NCI-H1436 (cell line): ENCODE results near the gene NCKAP5.

Source experiments
- DNase-seq: peaks from one replicate; lab custom pipeline; 2025; lab: John Stamatoyannopoulos, UW

NCKAP5 gene

DNA sequence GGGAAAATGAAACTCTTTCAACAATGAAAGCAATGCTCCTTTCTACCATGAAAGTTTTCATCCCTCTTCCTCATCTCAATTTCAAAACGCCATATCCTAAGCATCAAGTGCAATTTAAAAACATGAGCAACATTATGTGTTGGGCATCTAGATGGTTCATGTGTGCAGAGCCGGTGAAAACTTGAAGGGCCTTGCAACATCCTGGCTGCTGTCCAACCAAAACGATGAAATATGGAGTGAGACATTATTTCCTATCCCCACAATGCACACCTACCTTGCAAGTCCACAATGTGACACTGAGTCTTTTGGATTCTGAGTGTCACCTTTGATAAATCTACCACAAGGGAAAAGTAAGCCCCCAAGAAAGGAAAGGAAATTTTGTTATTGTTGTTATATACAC, 110.0 kb downstream of the NCKAP5 start:
- DNase-seq: no peak

DNA sequence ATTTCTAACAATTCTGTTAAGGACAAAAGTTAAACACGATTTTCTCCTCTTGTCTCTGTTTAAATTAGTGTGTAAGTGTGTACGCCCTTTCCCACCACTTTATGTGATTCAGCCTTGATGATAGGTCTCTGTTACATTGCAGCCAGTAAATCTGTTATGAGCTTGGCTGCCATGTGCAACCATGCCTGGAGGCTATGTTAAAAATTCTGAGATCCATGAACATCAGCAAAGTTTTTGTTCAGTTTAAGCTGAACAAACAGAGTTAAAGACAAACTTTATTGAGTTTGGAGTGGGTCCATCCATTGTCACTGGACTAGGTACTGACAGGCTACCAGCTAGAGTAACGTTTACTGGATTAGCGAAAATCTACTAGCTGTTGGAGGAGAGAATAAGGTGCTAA, 110.4 kb downstream of the NCKAP5 start:
- no peak for DNase-seq

DNA sequence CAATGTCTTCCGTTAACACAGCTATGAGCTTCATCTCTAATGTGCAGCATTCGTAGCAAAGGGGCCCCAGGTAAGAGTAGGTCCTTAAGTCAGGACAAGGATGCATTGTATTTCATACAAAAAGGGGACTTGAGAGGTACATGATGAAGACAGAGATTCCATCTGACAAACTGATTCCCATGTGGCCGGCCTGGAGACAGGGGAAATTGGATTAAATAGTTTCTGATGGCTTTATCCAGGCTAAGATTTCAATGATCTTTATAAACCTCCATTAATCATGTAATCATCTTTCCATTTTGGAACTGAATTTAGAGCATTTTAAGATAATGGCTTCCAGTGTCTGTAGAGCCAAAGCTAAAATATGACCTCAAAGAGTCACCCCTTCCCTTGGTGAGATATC, 111.3 kb downstream of the NCKAP5 start:
- DNase-seq: no peak

DNA sequence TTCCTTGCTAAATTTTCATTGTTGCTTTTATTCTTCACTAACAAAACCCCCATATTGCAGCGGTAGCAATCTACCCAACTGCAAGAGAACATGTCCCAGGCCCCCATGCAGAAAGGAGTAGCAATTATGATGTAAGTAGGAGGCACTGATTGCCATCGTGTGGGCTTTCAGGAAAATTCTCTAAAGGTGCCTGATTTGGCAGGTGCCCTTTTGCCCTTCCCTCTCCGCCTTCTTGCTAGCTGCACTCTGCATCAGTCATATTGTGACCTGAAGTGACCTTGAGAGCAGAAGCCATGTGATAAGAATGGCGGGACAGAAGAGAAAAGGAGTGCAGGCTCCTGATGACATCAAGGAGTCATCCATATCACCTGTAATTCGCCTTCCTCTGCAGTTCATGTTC, 112.1 kb downstream of the NCKAP5 start:
- no peak for DNase-seq

DNA sequence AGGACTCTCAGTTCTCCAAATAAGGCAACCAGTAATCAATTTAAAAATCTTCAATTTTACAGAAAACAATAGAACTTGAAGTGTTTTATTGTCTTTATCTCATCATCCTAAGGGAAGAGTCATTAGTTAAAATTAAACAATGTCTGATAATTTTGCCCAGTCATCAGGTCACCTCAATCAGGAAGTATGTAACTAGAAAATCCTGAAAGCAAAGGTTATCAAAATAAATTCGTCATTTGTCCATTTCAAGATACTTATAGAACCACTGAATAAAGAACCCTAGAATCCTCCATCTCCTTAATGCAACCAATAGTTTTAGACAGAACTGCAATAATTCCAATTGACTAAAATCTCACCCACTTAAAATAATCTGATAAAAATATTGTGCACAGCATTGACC, 115.2 kb downstream of the NCKAP5 start:
- no peak for DNase-seq

DNA sequence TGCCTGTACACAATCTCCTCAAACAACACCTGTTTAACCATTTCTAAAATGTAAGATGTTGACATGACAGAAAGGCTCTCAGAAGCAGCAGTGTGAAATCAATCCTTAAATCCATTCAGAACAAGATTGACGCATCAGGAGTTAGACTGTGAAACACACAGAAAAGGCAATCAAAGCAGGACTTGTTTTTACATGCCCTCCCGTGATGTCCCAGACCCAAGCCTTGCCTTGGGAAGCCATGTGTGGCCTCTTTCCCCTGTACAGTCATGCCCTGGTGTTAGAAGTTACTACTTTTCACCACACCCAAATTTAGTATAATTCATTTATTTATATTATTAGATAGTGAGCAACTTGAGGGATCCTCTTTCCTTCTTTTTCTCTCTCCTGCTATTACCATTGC, 115.7 kb downstream of the NCKAP5 start:
- no peak for DNase-seq

DNA sequence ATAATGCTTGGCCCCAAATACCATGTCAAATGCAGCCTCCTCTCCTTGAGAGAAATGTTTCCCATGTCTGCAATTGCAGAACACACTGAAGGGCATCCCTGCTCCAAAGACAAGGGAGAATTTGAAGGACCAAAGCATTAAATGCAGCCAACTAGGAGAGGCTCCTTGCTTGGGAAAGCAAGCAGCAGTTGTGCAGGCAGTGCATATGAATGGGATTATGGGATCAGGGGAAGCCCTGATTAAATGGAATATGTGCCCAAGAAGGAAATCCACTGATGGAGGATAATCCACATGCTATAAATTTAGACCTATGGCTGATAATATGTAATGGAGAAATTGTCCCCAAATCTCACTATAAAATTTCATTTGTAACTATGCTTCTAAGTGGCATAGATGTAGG, 116.1 kb downstream of the NCKAP5 start:
- no peak for DNase-seq

DNA sequence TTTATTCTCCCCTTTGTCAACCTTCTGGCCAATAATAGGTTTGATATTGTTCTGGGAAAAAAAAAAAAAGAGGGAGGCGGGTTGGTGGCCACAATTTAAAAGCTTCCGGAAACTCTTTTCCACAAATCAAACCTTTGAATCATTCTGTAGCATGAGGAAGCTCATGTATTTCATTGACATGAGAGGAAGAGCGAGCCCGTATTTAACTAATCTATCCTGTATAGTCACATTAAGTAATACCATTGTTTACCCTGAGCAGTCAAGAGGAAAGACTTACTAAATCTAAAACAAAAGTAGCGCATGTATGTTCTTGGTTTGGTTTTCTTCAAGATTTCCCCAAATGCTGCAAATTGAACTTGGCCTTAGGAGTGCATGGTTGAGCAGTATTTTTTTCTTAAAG, 120.1 kb downstream of the NCKAP5 start:
- no peak for DNase-seq

DNA sequence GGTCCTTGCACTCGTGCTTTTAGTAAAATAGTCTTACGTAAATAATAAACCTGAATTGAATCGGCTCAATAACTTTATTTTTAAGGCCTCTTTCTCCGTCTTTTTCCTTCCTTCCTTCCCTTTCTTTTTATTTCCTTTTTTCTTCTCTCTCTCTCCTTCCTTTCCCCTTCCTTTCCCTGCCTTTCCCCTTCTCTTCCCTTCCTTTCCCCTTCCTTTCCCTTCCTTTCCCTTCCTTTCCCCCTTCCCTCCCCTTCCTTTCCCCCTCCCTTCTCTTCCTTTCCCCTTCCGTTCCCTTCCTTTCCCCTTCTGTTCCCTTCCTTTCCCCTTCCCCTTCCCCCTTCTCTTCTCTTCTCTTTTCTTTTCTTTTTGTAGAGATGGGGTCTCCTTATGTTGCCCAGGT, 121.0 kb downstream of the NCKAP5 start:
- no peak for DNase-seq

DNA sequence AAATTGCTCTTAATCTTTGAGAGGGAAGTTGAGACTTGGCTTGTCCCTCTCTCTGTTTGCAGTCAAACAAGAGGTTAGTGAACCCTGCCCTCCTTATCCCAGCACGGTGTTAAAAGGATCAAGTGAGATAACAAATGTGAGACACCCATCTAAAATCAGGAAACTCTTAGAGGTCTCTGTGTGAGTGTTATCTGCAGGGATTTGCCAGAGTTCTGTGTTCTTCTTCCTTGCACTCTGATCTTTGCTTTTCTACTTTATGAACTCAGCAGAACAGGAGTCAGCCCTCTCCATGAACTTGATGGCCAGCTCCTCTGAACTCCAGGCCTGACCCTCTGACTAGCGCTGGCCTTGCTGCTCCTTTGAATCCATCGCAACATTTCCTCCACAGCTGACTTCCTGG, 123.8 kb downstream of the NCKAP5 start:
- DNase-seq: no peak

DNA sequence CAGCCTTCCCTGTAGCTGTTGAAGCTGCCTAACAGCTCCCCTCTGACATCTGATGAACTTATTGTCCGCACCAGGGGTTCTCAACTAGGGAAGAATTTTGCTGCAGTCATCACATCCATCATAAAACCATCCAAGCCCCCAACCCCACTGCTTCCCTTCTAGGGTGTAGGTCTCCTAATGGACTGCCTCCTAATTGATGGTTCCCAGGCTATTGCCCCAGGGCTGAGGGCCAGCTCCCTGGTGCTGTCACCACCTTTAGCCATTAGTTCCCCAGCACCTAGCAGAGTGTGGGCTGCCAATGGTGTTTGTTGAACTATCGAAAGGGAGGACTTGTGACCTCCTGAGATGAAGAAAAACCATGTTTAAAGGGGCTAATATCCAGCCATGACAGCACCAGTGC, 125.9 kb downstream of the NCKAP5 start:
- DNase-seq: no peak

DNA sequence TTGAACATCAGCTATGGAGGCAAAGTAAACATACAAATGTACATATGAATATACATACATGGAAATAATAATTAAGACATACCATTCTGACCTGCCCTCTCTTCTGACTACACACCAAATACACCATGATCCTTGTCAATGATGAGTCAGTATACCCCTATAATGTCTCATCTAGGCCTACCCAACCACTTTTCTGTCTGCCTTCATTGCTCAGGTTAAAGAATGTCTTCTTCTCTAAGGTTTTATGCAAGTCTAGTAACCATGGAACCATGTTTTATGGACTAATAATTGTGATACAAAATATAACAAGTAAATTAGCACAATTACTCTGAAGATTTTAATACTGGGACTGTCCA, 128.7 kb downstream of the NCKAP5 start:
- DNase-seq: no peak

DNA sequence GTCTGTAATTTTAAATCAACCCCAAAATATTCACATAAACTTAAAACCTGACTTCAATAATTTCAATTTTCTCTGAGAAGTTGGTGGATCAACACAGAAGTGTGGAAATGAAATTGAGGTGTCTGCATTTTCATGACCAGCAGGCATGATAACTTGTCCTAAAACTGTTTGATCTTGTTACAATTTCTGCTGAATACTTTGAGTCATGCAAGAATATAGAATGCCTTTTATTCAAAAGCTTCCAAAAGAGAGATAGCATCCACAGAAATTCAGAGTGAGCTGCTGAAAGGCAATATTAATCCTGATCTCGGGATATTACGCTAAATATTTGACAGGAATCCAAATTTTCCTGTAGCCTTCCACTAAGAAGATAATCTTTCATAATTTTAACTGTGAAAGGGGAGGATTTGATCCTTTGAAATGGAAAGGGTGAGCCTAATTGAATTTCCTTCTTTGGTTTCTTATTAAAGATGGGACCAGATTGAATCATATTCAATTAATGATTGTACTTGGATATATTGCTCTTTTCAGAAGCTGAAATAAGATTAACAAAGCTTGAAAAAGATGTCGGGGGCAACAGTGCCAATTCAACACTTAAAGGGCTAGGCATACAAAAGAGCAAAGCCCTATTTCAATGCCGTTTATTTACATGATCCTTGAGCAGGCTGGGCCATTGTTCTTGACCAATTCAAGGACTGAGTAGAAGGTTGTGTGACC, 129.3 kb downstream of the NCKAP5 start:
- DNase-seq: no peak

DNA sequence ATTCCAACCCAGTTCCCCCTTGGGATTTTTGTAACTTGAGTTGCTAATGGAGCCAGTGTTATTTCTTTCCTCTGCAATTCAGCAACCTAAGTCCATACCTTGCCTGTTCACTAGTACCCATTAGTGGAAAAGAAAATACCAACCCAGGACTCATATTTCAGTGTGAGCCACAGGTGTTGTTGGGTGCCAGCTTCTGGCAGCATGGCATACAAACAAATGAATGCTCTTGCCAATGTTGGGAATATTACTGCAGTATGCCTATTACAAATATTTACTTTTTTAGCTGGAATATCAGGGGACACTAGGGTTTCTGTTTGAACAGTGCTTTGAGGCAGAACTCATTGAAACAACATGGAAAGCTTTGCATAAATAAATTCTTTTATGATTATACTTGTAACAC, 130.2 kb downstream of the NCKAP5 start:
- no peak for DNase-seq

DNA sequence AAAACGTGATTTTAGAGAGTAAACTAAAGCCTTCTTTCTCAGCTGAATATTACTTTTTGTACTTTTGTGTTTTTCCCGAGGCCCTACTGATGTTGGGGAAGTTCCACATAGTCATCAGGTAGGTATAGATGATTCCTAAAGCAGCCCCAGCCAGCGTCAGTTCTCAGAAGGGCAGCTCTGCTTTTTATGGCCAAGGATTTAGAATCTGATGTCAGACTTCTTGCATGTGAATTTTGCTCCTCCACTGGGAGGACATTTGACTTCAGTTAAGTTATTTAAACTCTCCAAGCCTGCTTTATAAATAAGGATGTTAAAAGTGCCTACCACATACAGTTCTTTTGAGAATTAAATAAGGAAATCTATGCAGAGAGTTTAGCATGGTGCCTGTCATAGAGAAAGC, 130.8 kb downstream of the NCKAP5 start:
- no peak for DNase-seq

DNA sequence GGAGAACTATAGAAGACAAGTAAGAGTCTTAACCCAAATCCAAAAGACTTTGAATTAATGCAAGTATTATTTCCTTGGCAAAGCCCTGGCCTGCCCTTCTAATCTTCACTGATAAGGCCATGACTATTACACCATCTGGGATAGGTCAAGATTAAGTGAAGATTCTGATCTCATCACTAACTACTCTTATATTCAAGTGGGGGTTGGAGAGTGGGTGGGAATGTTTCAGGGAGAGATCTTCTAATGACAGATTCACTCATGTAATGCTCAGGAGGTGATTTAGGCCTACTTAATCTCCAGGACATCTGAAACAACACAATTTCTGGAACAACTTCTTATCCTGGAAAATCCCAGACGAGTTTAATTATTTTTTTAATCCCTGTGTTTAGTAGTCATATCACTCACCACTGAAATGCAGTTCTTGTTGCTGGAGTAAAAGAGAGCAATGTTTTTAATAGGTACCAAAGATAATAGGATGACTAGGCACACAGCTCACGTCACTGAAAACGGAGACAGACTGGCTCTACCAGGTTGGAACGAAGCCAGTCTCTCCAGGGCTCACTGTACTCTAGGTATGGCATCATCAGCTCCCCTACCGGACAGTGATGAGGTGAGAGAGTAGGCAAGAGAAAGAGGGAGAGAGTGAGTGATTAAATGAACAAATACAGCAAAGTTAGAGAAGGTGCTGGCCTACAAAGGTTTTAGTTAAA, 133.1 kb downstream of the NCKAP5 start:
- DNase-seq: no peak

DNA sequence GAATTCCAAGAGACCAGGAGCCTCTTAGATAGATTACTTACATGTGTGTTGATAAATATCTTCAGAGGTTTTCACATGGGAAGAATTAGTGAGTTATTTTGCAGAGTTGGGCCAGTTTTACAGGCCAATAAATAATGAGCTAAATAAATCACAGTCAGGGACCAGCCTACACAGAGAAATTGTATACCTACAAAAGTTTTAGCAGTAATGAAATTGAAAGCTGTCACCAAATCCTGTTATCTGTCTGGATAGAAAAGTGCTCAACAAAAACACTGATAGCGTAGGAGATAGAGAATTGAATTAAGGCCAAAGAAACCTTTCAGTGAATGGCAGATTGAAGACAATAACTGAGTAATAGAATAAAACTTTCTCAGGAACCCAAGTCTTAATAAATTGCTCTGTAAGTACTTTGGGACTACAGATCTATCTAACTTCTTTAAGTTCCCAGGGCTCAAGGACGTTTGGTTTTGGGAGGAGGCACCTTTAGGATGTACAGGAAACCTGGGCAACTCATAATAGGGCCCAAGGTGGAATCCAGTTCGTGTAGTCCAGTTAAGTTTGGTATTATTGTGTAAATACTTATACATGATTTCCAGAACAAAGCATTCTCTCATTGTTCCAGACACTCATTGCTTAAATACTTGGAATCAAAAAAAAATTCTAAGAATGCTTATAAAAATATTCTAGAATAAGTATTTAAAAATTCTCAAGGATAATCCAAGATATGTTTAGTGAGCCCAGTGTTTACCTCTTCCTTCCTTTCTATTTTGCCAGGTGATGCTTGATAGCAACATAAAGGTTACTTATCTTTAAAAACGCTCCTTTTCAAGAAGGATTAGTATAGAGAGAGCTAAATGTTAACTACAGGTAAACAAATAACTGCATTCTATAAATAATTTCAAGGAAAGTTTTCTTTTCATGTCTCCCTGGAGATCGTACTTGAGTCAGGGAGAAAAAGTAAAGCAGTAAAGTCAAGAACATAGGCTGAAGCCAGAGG, 134.5 kb downstream of the NCKAP5 start:
- no peak for DNase-seq

DNA sequence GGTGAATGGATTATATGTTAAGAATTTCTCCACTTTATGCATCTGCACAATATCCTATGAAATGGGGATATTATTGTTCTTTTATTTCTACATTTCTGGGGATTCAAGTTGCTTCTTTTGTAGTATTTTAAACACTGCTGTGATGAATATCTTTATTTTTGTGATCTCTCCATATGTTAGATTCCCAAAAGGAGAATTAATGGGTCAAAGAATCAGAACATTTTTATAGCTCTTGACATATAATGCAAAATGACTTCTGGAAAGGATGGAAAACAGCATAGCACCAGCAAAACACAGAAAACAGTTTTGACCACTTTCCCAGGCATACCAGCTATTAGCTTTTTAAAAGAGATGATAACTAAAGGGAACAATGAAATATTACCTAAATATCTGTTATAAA, 135.5 kb downstream of the NCKAP5 start:
- DNase-seq: no peak

DNA sequence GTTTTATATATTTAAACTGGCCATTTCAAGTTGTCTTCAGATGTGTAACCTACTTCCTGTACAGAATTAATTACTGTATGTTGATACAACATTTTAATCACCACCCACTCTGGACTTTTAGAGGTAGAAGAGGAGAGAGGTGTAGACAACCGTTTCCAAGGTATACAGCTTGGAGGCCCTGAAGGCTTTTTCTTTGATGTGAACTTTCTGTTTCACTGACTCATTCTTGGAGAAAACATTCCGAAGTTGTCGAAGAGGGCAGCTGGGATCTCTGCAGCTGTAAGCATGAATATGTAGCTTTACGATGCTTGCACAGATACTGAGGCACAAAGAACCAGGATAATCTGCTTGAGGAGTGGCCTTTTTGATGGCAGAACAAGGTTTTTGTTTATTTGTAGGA, 137.0 kb downstream of the NCKAP5 start:
- no peak for DNase-seq

DNA sequence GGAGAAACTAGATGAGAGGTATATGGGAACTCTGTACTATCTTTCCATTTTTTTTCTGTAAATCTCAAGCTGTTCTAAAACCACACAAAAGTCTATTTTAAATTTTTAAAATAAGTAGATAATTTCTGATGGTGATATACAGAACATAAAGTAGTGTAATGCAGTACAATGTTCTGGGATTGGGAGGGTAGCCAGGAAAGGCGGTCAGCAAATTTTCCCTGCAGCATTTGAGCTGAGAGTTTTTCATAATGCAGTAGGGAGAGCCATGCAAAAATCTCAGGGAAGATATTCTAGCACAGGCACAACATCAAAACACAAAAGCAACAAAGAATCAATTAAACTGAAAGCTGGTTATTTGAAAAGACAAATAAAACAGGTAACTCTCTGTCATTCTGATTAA, 141.5 kb downstream of the NCKAP5 start:
- no peak for DNase-seq

DNA sequence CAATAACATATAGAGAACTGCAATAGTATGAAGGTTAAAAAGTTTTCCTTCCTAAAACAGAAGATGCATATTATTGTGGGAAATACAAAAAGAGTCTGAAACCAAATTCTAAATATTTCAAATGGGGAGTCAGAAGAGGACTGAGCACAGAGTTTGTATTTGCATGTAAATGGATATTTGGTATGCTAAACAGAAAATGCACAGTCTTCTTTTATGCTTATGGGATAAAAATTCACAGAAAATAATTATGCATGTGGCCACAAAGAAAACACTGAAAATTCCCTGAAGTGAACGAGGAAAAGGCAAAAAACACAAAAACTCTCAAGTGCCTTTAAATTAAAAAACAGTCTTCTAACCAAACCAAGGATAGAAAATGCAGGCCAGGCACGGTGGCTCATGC, 142.7 kb downstream of the NCKAP5 start:
- DNase-seq: no peak

DNA sequence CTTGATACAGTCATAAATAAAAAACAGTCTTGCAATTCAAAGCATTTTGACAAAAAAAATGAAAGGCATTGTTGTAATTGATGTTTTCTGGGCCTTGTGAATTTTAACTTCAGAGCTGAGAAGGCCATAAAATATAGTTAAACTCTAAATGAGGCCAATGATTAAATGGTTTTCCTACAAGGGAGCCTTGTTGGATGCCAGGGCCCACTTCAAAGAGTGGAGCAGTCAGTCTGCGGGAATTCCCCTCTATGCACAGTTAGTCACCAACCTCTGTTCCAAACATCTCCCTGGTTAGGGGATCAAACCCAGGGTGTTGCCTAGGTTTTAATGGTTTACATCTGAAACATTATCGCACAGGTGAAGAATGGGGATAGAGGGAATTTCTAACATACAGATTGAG, 143.4 kb downstream of the NCKAP5 start:
- no peak for DNase-seq

DNA sequence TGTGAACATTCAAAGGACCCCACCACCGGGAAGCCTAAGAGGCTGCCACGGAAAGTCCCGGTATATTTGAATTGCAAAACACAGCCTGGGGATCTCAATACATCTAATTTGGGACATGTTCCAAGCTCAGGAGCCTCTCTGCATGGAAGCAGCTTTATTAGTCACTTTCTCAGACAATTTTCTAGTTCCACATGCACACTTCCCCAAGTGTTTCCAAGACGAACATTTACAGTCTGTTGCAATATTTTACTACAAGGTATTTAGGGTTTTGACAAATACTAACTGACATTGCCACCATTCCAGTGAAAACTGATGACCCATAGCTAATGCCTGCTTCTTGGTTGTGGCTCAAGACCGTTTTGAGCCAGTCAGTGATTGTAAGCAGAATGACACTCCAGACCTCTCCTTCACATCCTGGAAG, 145.3 kb downstream of the NCKAP5 start:
- DNase-seq: no peak
